Measurements from ENCODE around the gene MPRIP. TPM values are rescaled to one million over a fixed set of nuclear protein-coding genes. Genes with fewer than 3 reads are reported as not detected.

MPRIP gene
- total and polyA plus RNA-seq, 2 donors (not counting 1 experiment from before 2014, with no cell fraction given) = 130 to 299 TPM

DNA sequence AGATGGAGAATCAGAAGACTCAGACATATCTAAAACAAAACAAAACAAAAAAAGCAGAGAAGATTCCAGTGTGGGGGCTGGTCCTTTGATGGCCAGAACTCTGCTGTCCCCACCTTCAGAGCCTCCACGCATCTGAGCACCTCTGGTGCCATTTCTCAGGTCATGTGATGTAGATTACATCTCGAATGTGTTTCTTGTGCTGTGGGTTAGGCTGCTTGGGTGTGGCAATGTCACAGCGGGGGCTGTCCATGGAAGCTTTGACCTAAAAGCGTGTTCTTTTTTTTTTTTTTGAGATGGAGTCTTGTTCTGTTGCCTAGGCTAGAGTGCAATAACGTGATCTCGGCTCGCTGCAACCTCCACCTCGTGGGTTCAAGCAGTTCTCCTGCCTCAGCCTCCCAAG, 112.7 kb downstream of the MPRIP start:
- TF ChIP-seq, protein P1, sequence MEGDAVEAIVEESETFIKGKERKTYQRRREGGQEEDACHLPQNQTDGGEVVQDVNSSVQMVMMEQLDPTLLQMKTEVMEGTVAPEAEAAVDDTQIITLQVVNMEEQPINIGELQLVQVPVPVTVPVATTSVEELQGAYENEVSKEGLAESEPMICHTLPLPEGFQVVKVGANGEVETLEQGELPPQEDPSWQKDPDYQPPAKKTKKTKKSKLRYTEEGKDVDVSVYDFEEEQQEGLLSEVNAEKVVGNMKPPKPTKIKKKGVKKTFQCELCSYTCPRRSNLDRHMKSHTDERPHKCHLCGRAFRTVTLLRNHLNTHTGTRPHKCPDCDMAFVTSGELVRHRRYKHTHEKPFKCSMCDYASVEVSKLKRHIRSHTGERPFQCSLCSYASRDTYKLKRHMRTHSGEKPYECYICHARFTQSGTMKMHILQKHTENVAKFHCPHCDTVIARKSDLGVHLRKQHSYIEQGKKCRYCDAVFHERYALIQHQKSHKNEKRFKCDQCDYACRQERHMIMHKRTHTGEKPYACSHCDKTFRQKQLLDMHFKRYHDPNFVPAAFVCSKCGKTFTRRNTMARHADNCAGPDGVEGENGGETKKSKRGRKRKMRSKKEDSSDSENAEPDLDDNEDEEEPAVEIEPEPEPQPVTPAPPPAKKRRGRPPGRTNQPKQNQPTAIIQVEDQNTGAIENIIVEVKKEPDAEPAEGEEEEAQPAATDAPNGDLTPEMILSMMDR (IDR thresholded peaks at IDR 0.05) = no peak
- TF ChIP-seq EZH2 (IDR thresholded peaks at IDR 0.05; ENCODE audit: borderline replicate concordance, insufficient read depth, low read depth, low read length, poor library complexity, severe bottlenecking) = no peak
- WGBS (ENCODE audit: insufficient coverage) = 100% methylated on average over 7 of the region's 8 CpGs
- intact Hi-C loops (cut with micrococcal nuclease) = no loop called here
- ATAC-seq (ENCODE audit: low read depth) = no peak
- Mint-ChIP-seq H3K9me3 (ENCODE audit: insufficient read depth) (no peaks in the 10 kb centered on the region), H3K27me3 (no peaks in the 10 kb centered on the region), H3K4me3 (no peak overlapping the region), H3K27ac (no peak overlapping the region), H3K4me1 (peaks cover 4% of the 10 kb centered on the region)
- no peaks in the 10 kb centered on the region for H3K79me2 ChIP-seq (ENCODE audit: control insufficient read depth, insufficient read depth, low read length)
- no peak overlapping the region for H3K4me3 ChIP-seq (ENCODE audit: control extremely low read depth in 1 of 5, extremely low read depth in 1 of 5, insufficient read depth in 1 of 5, low read depth in 2 of 5, low read length in 4 of 5)
- H2AFZ ChIP-seq (ENCODE audit: insufficient read depth, low read depth, low read length, poor library complexity, severe bottlenecking) = no peak overlapping the region
- CTCF ChIA-PET = no interaction called here
- no peak overlapping the region for H3K9ac ChIP-seq (ENCODE audit: low read length)
- no peaks in the 10 kb centered on the region for H3K4me1 ChIP-seq (ENCODE audit: control insufficient read depth in 2 of 2, insufficient read depth in 2 of 2, low read length in 2 of 2)
- no peaks in the 10 kb centered on the region for H3K9me3 ChIP-seq (ENCODE audit: control extremely low read depth in 1 of 3, control insufficient read depth in 2 of 3, insufficient read depth in 1 of 3, low read length in 2 of 3)
- H3K4me2 ChIP-seq (replicated peaks; ENCODE audit: low read depth, low read length, poor library complexity, severe bottlenecking) = no peak overlapping the region
- no peak for DNase-seq
- POLR2A ChIA-PET = no interaction called here
- no peaks in the 10 kb centered on the region for H3K27me3 ChIP-seq (replicated peaks in 1 of 4; ENCODE audit: control extremely low read depth in 1 of 4, control insufficient read depth in 3 of 4, insufficient read depth in 4 of 4, low read length in 3 of 4)
- no peaks in the 10 kb centered on the region for H4K20me1 ChIP-seq (ENCODE audit: control insufficient read depth, insufficient read depth, low read length, poor library complexity, severe bottlenecking)
- H3K36me3 ChIP-seq (replicated peaks in 1 of 2; ENCODE audit: control extremely low read depth in 1 of 2, control insufficient read depth in 1 of 2, extremely low read depth in 1 of 2, insufficient read depth in 2 of 2, low read length in 1 of 2) = peaks cover 0 to 87% of the 10 kb centered on the region in 2 experiments
- no peak overlapping the region for H3K27ac ChIP-seq (ENCODE audit: low read length in 2 of 2)

DNA sequence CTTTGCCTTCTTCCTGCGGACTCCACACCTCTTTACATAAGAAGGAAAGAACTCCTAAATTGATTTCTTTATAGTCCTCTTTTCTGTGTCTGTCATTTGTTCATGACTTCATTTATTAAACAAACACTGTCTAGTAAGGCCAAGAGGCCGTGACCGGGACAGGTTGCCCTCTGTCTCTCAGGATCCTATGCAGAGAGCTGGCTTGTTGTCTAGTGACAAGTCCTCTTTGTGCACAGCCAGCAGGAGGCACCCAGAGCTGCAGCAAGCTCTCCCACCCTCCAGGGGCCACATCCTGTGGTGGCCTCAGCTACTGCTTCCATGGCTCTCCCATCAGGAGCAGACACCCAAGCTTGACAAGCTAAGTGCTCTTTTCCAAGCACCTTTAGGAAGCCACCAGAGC, 113.3 kb downstream of the MPRIP start:
- Mint-ChIP-seq H3K27me3 (no peaks in the 10 kb centered on the region), H3K4me1 (no peaks in the 10 kb centered on the region), H3K4me3 (no peak overlapping the region), H3K27ac (no peak overlapping the region), H3K9me3 (ENCODE audit: insufficient read depth) (no peaks in the 10 kb centered on the region)
- no peak for TF ChIP-seq EZH2 (IDR thresholded peaks at IDR 0.05; ENCODE audit: borderline replicate concordance, insufficient read depth, low read depth, low read length, poor library complexity, severe bottlenecking)
- TF ChIP-seq, protein P1 (IDR thresholded peaks at IDR 0.05) = no peak
- H3K79me2 ChIP-seq (ENCODE audit: control insufficient read depth, insufficient read depth, low read length) = no peaks in the 10 kb centered on the region
- H3K36me3 ChIP-seq (replicated peaks in 1 of 2; ENCODE audit: control extremely low read depth in 1 of 2, control insufficient read depth in 1 of 2, extremely low read depth in 1 of 2, insufficient read depth in 2 of 2, low read length in 1 of 2) = peaks cover 0 to 87% of the 10 kb centered on the region in 2 experiments
- H3K4me3 ChIP-seq (ENCODE audit: control extremely low read depth in 1 of 5, extremely low read depth in 1 of 5, insufficient read depth in 1 of 5, low read depth in 2 of 5, low read length in 4 of 5) = no peak overlapping the region
- no peaks in the 10 kb centered on the region for H3K4me1 ChIP-seq (ENCODE audit: control insufficient read depth in 2 of 2, insufficient read depth in 2 of 2, low read length in 2 of 2)
- intact Hi-C loops (cut with micrococcal nuclease) = no loop called here
- no peaks in the 10 kb centered on the region for H4K20me1 ChIP-seq (ENCODE audit: control insufficient read depth, insufficient read depth, low read length, poor library complexity, severe bottlenecking)
- DNase-seq (no peak), ATAC-seq (ENCODE audit: low read depth) (no peak)
- no peak overlapping the region for H3K4me2 ChIP-seq (replicated peaks; ENCODE audit: low read depth, low read length, poor library complexity, severe bottlenecking)
- 100% methylated on average over 2 of the region's 3 CpGs for WGBS (ENCODE audit: insufficient coverage)
- H3K27ac ChIP-seq (ENCODE audit: low read length in 2 of 2) = no peak overlapping the region
- no peak overlapping the region for H2AFZ ChIP-seq (ENCODE audit: insufficient read depth, low read depth, low read length, poor library complexity, severe bottlenecking)
- CTCF ChIA-PET = interaction anchor here (0.7 kb wide), 1 partner anchor 157 kb away, joined by 3 read pairs; no protein-coding TSS in a partner anchor
- POLR2A ChIA-PET = no interaction called here
- H3K9ac ChIP-seq (ENCODE audit: low read length) = no peak overlapping the region
- H3K27me3 ChIP-seq (replicated peaks in 1 of 4; ENCODE audit: control extremely low read depth in 1 of 4, control insufficient read depth in 3 of 4, insufficient read depth in 4 of 4, low read length in 3 of 4) = no peaks in the 10 kb centered on the region
- no peaks in the 10 kb centered on the region for H3K9me3 ChIP-seq (ENCODE audit: control extremely low read depth in 1 of 3, control insufficient read depth in 2 of 3, insufficient read depth in 1 of 3, low read length in 2 of 3)
